Spleen (tissue), 7 donors: ENCODE results near the gene ABI2.

ENCODE experiments used
- POLR2A ChIP-seq, 3 donors: fragments of 450-650 bp; IDR thresholded peaks; one replicate each; pipeline ENCODE4 v1.5.1; 2017; ENCODE audit warnings: antibody characterized with exemption in 3 of 3, mild to moderate bottlenecking in 1 of 3
- POLR2AphosphoS5 ChIP-seq, 3 donors: sonication (generic); formaldehyde crosslinking; IDR thresholded peaks; one replicate each; pipeline ENCODE4 v1.5.1; 2017; ENCODE audit warnings: antibody characterized with exemption in 3 of 3
- TF ChIP-seq, protein P1 (sequence below), 11 experiments: fragments of 200-600 bp in 7 of 11; fragments of 450-650 bp in 4 of 11; sonication (generic) in 4 of 11; IDR thresholded peaks in 8 of 11; conservative IDR thresholded peaks in 3 of 11; 1 replicate in 7 of 11; 2 replicates in 4 of 11; pipeline versions ENCODE4 v1.4.0 to v1.8.0; 2016 to 2021; ENCODE audit warnings: antibody characterized with exemption in 11 of 11, inconsistent platforms in 4 of 11, mild to moderate bottlenecking in 1 of 11
- donor health status: DM: no; HTN: no; CAD: no; lungs with moderate emphysema.
- donor health status: DM: no; HTN: no; CAD: no.
- donor health status: DM: no; HTN: no; CAD: no.

DNA sequence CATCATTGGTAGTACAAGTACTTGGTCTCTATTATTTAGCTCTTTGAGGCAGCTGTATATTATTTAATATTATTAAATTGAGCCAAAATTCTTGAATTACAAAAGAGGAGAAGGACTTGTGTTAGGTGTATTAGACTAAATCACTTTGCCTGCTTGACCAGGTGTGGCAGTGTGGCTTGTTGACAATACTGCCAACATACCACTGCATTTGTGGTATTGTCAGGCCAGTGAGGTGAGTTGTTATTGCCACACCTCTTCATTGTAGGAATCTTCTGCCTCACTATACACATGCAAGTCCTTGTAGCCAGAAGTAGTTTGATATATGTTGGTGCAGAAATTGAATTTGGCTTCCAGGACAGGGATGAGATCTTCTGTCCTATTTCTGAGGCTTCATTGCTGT lies 48.9 kb upstream of the ABI2 start:
- TF ChIP-seq, protein P1, sequence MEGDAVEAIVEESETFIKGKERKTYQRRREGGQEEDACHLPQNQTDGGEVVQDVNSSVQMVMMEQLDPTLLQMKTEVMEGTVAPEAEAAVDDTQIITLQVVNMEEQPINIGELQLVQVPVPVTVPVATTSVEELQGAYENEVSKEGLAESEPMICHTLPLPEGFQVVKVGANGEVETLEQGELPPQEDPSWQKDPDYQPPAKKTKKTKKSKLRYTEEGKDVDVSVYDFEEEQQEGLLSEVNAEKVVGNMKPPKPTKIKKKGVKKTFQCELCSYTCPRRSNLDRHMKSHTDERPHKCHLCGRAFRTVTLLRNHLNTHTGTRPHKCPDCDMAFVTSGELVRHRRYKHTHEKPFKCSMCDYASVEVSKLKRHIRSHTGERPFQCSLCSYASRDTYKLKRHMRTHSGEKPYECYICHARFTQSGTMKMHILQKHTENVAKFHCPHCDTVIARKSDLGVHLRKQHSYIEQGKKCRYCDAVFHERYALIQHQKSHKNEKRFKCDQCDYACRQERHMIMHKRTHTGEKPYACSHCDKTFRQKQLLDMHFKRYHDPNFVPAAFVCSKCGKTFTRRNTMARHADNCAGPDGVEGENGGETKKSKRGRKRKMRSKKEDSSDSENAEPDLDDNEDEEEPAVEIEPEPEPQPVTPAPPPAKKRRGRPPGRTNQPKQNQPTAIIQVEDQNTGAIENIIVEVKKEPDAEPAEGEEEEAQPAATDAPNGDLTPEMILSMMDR (IDR thresholded peaks at IDR 0.05 in 8 of 11, conservative IDR thresholded peaks at IDR 0.05 in 3 of 11) = no peak
- TF ChIP-seq POLR2AphosphoS5 (IDR thresholded peaks at IDR 0.05) (no peak), POLR2A (IDR thresholded peaks at IDR 0.05) (no peak)
